NCI-H524 (cell line): Measurements from ENCODE around the gene DET1.
A peak's percentile ranks its signal among the peaks of the same experiment; 100 is the strongest.
"Not testable (repeated sequence)": the region's sequence is repeated elsewhere in the genome, so short reads cannot be mapped to it uniquely, and the experiment has no call there.

Experiments
- DNase-seq, 2 experiments: peaks; one replicate each; lab custom pipeline; 2025; lab: John Stamatoyannopoulos, UW

Gene DET1

DNA sequence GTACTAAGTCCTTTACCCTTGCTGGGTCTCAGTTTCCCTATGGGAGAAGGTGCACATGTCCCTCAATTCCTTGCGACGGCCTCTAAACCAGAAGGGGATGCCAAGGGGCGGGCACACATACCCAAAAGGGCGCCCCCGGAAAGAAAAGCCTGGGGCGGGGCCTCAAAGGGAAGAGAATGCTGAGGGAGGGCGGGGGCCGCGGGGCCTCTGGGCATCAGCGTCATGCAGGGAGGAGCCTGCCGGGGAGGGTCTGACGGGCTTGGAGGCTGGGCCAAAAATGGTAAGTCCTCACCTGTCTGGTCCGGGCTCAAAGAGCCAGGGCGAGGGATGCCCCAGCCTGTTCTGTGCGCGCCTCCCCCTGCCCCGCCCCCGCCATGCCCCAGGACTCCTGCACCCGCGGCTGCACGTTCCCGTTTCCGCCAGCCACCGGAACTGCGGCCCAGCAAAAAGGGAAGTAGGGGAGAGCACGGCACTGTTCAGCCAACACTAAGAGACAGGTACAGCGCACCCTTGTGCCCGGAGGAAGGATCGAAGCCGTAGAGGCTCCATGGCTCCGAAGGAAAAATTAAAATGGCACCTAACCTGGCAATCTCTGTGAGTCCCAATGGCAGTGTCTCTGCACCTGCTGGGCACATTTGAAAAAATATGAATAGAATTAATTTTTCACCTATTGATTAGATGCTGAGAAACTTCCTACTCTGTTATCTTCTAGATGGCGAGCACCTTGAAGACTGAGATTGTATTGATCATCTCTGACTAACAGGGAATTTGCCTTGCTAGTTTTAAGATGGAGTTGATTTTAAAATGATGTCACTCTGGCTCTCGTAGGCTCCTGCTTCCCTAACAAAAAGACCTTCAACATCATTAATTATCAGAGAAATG is at the start of gene DET1:
DET1 (minus strand) TSS at position 434 of the 882 bp plus-strand sequence. CDS start 14,976 bp downstream, outside the sequence.
- DNase-seq, result peak; percentile 98 to 100

- DNase-seq, result no peak
Measured at GRCh38 chr15:88591384-88591783, 44.9 kb upstream of the DET1 start.

DNA sequence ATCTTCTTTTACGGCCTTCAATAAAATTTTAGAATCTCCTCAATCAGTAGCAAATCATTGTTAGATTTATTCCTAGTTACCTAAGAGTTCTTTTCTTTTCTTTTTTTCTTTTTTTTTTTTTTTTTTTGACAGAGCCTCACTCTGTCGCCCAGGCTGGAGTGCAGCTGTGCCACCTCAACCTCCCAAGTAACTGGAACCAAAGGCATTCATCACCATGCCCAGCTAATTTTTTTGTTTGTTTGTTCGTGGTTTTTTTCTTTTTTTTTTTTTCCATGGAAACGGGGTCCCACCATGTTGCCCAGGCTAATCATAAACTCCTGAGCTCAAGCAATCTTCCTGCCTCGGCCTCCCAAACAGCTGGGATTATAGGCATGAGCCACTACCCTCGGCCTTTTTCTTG is 44.3 kb upstream of the DET1 start:
- no peak for DNase-seq

DNA sequence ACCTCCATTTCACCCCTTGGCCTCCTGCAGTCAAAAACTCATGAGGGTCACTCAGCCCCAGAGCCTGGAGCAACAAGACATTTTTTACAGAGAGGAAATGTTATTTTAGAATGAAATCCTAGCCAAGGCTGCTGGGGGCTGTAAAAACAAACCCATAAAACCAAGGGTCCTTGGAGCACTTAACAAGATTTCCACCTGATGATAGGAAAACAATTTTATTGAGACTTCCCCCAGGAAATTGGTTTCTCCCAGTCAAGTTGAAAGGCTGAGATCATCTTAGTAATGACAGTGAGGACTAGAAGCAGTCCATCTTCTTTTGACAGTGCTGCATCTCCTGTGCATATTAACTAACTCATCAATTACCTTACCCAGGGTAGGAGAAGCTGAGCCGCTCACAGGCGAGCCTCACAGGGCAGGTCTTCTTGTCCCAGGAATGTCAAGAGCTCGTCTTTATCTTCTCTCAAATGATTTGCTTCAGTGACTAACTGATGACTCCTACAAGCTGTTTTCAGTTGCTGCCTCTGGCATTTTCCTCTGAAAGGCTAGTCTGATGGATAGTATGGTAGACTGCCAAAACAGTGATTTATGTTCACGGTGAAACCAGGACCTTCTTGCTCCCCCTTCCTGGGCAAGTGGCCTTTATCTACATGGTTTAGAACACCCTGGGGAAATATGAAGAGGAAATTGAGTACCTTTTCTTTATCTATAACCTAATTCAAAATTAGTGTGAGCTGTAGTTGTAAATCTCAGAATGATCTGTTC is 40.1 kb upstream of the DET1 start:
- no peak for DNase-seq

GRCh38 chr15:88580532-88580931 is 34.1 kb upstream of the DET1 start:
- peak; percentile 4 to 27 for DNase-seq

- DNase-seq, result no peak
Measured at GRCh38 chr15:88579322-88579721, 32.8 kb upstream of the DET1 start.

GRCh38 chr15:88574655-88575054 is 28.2 kb upstream of the DET1 start:
- DNase-seq, result peak; percentile 22 to 83

GRCh38 chr15:88574077-88574476 is 27.6 kb upstream of the DET1 start:
- no peak for DNase-seq

GRCh38 chr15:88571852-88572259 is 25.4 kb upstream of the DET1 start:
- DNase-seq, result no peak

- peak; percentile 92 to 96 for DNase-seq
Measured at GRCh38 chr15:88571153-88571851, 24.8 kb upstream of the DET1 start.

DNA sequence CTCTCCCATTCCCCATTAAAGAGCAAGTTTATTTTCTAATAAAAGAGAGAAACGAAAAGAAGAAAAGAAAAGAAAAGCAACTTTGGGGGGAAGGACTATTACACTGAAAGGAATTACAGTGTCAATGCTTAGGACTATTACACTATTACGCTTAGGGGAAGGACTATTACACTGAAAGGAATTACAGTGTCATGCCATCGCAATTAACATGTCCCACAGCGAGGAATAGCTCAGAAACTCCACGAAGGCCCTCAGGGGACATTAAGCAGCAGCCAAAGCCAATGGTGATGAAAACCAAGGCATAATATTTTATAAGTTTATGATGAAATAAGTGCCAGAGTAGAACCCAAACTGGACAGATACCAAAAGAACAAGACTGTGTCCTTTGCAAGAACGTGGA is 22.1 kb upstream of the DET1 start:
- DNase-seq, result no peak

DNA sequence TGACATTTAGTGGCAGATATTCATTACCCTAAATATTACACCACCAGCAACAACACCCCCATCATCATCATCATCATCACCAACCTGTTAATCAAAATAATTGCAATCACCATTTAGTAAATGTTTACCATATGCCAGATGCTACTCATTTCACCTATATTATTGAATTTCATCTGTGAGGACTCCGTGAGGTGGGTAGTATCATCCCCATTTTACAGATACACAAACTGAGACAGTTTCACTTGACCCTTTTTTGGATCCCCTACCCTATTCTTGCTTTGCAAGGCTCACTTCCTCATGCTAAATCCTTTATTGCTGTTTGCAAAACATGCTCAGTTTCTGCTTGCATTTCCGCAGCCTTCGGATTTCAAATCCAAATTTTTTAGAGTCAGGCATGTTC is 18.3 kb upstream of the DET1 start:
- no peak for DNase-seq

DNA sequence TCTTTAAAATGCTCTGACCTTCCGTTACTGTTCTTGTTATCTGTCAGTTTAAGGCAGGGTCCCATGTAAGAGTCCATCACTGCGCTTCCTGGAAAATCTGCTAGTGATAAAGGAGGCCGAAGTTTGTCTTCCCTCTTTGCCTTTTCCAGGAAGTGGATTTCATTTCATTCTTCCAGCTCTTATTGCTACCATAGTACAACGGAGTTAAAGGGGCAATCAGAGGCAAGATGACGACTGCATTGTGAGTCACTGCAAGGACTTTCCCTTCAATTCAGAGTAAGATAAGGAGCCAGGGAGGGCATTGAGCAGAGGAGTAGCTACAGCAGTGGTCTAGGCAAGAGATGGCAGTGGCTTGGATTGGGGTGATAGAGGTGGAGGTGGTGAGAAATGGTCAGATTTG is 17.2 kb upstream of the DET1 start:
- DNase-seq, result no peak

GRCh38 chr15:88559565-88559964 is 13.1 kb upstream of the DET1 start:
- DNase-seq, result not testable (repeated sequence)

DNA sequence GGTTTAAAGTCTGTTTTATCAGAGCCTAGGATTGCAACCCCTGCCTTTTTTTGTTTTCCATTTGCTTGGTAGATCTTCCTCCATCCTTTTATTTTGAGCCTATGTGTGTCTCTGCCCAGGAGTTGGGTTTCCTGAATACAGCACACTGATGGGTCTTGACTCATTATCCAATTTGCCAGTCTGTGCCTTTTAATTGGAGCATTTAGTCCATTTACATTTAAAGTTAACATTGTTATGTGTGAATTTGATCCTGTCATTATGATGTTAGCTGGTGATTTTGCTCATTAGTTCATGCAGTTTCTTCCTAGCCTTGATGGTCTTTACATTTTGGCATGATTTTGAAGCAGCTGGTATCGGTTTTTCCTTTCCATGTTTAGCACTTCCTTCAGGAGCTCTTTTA is 11.5 kb upstream of the DET1 start:
- DNase-seq, result not testable (repeated sequence)

GRCh38 chr15:88548009-88548408 is 1.5 kb upstream of the DET1 start:
- DNase-seq, result not testable (repeated sequence)

DNA sequence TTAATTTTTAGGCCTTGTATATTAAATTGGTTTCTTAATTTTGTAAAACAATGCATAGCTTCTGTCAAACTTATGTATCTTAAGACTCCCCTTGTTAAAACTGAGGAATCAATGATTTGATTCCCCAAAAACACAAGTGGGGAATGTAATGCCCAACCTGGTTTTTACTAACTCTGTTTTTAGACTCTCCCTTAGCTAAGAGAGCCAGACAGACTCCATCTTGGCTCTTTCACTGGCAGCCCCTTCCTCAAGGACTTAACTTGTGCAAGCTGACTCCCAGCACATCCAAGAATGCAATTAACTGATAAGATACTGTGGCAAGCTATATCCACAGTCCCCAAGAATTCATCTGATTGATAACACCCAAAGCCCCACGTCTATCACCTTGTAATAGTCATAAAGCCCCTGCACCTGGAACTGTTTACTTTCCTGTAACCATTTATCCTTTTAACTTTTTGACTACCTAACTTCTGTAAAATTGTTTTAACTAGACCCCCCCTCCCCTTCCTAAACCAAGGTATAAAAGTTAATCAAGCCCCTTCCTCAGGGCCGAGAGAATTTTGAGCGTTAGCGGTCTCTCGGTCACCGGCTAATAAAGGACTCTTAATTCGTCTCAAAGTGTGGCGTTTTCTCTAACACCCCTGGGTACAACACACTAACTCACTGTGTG is 768 bp downstream of the DET1 start:
- not testable (repeated sequence) for DNase-seq

DNA sequence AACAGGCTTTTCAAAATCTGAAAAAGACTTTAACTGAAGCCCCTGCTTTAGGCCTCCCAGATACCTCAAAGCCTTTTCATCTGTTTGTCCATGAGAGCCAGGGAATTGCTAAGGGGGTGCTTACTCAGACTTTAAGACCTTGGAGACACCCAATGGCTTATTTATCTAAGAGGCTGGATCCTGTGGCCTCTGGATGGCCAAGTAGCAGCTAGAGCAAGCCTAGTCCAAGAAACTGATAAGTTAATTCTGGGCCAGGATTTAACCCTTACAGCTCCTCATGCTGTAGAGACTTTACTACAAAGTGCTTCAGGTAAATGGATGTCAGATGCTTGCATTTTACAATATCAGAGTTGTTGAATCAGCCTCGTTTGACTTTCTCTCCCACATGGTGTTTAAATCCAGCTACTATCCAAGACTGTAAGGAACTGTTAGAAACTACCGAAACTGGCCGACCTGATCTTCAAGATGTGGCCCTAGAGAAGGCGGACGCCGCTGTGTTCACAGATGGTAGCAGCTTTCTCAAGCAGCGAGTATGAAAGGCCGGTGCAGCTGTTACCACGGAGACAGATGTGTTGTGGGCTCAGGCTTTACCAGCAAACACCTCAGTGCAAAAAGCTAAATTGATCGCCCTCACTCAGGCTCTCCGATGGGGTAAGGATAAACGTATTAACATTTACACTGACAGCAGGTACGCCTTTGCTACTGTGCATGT is 3.3 kb downstream of the DET1 start:
- DNase-seq, result peak; percentile 41 to 85

DNA sequence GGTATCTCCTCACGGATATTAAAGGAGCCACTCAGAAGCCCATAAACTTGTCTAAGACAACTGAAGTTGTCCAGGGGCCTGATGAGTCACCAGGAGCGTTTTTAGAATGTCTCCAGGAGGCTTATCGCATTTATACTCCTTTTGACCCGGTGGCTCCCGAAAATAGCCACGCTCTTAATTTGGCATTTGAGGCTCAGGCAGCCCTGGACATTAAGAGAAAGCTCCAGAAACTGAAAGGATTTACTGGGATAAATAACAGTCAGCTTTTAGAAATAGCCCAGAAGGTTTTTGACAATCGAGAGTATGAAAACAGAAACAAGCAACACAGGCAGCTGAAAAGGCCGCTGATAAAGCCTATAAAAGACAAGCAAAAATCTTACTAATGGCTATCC is 4.1 kb downstream of the DET1 start:
- DNase-seq, result no peak

DNA sequence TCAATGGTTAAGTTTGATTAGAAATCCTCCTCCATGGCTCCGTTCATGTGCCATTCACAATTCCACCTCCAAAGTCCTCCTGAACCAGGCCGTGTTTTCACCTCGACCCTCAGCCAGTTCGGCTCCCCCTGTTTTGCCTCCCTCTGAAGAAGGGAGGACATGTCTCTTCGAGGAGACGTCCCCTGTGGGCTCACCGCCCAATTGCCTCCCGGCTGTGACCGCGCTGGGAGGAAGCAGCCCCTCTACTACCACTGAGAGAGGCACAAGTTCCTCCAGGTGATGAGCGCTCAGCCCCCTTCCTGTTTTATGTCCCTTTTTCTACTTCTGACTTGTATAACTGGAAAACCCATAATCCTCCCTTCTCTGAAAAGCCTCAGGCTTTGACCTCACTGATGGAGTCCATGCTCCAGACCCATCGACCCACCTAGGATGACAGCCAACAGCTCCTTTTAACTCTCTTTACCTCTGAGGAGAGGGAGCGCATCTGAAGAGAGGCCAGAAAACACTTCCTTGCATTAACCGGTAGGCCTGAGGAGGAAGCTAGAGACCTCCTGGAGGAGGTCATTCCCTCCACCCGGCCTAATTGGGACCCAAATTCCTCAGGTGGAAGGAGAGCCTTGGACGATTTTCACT is 4.7 kb downstream of the DET1 start:
- DNase-seq, result no peak

DNA sequence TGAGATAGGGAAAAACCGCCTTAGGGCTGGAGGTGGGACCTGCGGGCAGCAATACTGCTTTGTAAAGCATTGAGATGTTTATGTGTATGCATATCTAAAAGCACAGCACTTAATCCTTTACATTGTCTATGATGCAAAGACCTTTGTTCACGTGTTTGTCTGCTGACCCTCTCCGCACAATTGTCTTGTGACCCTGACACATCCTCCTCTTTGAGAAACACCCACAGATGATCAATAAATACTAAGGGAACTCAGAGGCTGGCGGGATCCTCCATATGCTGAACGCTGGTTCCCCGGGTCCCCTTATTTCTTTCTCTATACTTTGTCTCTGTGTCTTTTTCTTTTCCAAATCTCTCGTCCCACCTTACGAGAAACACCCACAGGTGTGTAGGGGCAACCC is 5.4 kb downstream of the DET1 start:
- DNase-seq, result not testable (repeated sequence)
